ENCODE results near the gene SMG6.

SMG6 gene

GRCh38 chr17:2198927-2199326 is 104.7 kb downstream of the SMG6 start:
- no peak for DNase-seq

DNA sequence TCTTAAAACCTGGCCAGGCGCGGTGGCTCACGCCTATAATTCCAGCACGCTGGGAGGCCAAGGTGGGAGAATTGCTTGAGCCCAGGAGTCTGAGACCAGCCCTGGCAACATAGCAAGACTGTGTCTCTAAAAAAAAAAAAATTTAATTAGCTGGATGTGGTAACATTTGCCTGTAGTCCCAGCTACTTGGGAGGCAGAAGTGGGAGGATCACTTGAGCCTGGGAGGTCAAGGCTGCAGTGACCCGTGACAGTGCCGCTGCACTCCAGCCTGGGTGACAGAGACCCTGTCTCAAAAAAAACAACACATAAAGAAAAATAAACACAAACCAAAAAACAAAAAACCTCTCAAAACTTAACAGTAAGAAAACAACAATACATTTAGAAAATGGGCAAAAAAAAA is 106.3 kb downstream of the SMG6 start:
- DNase-seq, result no peak

GRCh38 chr17:2195729-2196128 is 107.9 kb downstream of the SMG6 start:
- peak; percentile 25 to 52 for DNase-seq

DNA sequence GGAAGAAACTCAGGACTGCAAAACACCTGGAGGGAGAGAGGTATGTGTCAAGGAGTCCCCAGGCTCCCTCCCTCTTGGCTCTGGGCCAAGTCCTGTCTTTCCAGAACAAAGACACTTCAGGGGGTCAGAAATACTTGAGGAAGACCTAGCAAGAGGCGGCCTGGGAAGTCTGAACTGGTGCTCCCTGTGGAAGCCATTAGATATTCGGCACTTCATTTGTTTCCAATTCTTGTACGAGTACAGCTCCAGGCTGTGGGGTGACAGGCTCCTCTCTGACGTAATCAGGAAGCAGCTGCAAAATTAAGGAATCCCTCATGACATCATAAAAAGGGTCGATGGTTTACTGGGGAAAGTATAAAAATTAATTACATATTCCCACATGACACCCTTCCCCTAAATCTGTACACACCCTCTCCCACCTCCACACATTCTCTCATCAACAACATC is 108.7 kb downstream of the SMG6 start:
- no peak for DNase-seq

DNA sequence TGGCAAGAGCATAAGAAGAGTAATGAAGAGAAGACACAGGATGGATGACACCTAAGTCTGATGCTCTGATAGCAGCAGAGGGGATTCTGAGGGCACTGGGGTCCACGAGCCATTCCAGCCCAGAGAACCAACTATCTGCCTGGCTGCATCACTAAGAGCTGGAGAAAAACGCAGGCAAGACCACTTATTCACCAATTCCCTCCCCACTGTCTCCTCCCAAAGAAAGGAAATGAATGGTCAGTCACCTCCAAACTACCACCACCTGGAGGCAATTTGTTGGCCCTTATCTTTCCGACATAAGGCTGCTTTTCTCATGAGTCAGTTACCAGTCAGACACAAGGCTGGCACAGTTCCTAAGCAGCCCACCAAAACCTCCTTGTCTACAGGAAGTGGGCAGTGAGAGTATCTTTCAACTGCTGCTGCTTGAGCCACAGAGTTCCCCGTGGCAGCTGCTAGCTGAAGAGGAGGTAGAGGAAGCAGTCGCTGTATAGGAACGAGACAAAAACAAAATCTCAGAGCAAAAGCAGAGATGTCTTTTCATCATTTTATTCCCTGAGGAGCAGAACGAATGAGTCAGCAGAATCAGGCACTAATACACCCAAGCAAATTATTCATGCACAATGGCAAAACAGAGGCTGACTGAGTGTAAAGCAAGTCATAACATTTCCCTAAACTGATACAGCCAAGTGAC is 111.1 kb downstream of the SMG6 start:
- peak; percentile 24 to 57 for DNase-seq

GRCh38 chr17:2191785-2192184 is 111.8 kb downstream of the SMG6 start:
- no peak for DNase-seq

DNA sequence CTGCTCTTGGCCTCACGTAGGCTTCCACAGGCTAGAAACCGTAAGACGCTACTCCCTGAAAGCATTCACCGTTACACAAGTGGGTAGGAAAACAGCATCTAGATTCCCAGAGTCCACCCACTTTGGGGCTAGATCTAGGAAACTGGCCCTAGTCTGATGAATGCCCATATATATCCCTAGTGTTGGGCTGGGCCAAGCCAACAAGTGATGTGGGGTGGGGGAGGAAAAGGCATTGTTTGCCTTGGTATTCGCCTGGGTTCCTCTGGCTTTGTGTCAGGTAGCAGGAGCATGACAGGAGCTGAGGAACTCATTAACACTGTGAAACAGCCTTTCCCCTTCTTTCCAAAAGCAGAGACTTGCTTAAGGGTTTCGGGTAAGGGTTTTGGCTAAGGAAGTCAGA is 112.4 kb downstream of the SMG6 start:
- no peak for DNase-seq

- DNase-seq, result no peak
Observed at GRCh38 chr17:2190014-2190413, 113.6 kb downstream of the SMG6 start.

DNA sequence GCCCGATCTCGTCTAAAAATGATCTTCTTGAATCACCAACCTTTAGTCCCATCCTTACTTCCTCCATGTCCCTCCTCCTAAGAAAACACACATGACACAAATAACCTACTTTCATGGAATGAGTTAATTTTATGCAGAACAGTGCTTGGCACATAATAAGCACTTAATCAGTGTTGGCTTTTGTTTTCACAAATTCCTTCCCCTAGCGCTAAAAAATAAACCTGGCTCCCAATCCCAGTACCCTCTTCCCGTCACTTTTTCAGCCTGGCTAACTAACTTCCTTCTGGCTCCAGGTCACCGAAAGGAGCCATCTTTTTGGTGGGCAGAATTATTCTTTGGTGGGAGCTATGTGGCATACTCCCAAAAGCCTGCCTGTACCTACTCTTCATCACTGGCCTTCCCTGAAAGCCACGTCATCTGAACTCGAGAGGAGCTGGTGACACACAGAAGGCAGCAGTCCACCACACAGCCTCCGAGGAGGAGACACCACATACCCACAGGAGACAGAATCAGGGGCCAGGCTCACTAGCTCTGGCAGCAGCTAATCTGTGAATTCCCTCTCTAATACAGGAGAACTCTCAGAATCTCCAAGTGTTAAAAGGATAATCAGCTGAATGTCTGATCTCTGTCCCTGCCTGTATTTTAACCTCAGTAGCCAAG is 114.5 kb downstream of the SMG6 start:
- no peak for DNase-seq

DNA sequence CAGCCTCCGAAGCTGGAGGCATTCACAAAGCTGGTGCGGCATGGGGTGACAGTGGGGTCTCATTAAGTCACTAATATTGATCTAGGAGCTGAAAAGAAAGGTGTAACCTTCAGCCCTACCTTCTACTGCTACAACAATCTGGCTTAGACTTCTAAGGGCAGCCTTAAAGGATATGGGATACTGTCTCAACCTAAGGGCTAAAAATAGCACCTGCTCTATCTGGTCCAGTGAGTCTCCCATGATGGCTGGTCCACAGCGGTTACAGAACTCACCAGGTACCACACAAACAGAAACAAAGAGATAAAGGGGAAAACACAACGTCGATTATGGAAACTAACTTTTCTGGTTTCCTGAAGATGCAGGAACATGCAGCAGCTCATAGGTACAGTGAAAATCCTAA is 115.8 kb downstream of the SMG6 start:
- no peak for DNase-seq

- no peak for DNase-seq
Observed at GRCh38 chr17:2186937-2187336, 116.6 kb downstream of the SMG6 start.

- DNase-seq, result no peak
Observed at GRCh38 chr17:2184993-2185931, 118.3 kb downstream of the SMG6 start.

DNA sequence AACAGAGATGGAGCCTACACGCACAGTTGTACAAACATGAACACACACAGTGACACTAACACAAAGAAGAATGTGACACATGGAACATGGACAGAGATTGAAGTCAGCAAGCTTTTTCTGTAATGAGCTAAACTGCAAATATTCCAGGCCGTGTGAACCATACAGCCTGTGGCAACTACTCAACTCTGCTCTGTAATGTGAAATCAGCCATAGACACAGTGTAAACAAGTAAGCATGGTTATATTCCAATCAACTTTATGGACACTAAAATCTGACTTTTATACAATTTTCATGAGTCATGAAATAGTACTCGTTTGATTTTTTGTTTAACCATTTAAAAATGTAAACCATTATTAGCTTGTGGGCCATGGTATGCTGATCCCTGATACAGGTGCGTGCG is 120.2 kb downstream of the SMG6 start:
- DNase-seq, result no peak

DNA sequence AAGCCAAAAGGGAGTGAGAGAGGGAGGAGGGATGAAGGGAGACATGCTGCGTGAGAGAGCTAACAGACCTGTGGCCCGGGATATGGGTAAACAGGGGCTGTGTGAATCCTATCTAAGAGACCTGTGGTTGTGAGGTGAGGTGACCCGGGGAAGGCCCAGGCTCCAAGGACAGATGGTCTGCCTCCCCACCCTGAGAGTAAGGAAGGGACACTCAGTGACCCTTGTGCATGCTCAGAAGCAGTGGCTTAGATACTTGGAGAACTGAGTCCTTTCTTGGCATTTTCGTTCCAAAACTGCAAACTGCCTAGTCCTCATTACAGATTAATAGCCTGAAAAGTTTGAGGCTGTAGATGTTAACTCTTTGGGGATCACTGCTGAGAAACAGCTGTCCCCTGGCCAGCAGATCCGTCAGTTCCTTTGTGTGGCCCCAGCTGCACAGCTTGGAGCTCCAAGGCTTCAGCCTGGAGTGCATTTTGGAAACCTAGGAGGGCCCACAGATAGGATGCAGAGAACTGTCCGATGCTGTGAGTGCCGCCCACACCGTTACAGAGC is 121.6 kb downstream of the SMG6 start:
- no peak for DNase-seq

GRCh38 chr17:2181206-2181896 is 122.2 kb downstream of the SMG6 start:
- no peak for DNase-seq

DNA sequence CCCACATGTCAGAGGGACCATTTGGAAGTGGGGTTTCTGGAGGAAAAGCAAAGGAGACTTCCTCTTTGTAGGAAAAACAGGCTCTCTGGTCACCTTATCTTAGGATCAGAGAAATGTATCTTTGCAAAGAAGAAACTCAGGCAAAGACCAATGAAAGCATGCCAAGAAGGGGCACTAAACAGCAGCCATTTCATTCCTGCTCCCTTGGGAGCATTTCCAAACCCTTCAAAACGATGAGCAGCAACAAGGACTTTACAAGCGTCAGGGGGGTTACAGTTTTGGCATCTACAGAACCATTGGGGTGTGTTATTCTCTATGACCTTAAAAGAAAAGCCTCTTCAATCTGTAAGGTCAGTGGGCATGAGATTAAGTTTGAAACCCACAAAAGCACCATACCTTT is 122.8 kb downstream of the SMG6 start:
- DNase-seq, result no peak

- DNase-seq, result no peak
Observed at GRCh38 chr17:2179615-2180295, 123.8 kb downstream of the SMG6 start.

- DNase-seq, result no peak
Observed at GRCh38 chr17:2178798-2179501, 124.6 kb downstream of the SMG6 start.

- no peak for DNase-seq
Observed at GRCh38 chr17:2177235-2177811, 126.3 kb downstream of the SMG6 start.

DNA sequence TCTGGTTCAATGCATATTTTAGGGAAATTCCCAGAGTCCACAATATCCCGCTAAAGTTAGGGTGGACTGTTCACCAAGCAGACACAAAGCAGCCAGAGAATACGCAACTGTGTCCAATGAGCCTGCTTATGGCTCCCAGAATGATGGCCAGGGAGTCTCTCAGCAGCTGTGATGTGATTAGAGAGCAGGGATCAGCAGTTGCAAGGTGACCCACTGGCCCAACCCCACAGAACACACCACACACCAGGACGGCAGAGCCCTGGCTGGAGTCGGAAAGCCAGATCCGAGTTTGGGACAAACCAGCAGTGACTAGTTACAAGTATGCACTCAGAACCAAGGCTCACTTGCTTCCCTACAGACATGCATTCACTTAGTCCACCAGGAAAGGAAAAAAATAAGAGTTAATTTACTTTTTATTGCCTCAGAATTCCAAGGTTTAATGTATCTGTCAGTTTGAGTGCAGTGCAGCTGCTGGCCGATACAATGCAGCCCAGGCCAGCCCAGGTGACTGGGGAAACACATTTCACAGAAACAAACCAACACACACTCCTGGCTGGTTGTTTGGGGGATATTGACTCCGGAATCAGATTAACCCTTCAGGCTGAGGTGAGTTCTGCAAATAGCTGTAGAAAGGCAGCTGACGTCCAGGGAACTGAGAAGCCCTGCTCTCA is 127.0 kb downstream of the SMG6 start:
- no peak for DNase-seq

- no peak for DNase-seq
Observed at GRCh38 chr17:2175294-2175628, 128.3 kb downstream of the SMG6 start.
